VCaP (cell line): ENCODE results near the gene ZFYVE21.

Source experiments
- H3K27ac ChIP-seq: fragments of 450-650 bp; 2 replicates; pipeline ENCODE4 v1.5.1; 2017
- CTCF ChIP-seq: fragments of 450-650 bp; conservative IDR thresholded peaks from 2 replicates; pipeline ENCODE4 v1.5.1; 2017; ENCODE audit warnings: mild to moderate bottlenecking, moderate library complexity

ZFYVE21 gene

GRCh38 chr14:103714063-103714724, 1.4 kb upstream of the ZFYVE21 start:
- H3K27ac ChIP-seq, result peak overlapping the region; percentile 87; the same call in 1 of the 2 replicates

GRCh38 chr14:103716091-103716801, 636 bp downstream of the ZFYVE21 start:
- peak overlapping the region; percentile 87 for H3K27ac ChIP-seq
- TF ChIP-seq CTCF, result no peak

More at GRCh38 chr14:103714063-103714724, 1.4 kb upstream of the ZFYVE21 start:
- no peak for TF ChIP-seq CTCF

- no peak for TF ChIP-seq CTCF
- peak overlapping the region; percentile 87; the same call in 1 of the 2 replicates for H3K27ac ChIP-seq
Observed at GRCh38 chr14:103716899-103717411, 1.3 kb downstream of the ZFYVE21 start.

DNA sequence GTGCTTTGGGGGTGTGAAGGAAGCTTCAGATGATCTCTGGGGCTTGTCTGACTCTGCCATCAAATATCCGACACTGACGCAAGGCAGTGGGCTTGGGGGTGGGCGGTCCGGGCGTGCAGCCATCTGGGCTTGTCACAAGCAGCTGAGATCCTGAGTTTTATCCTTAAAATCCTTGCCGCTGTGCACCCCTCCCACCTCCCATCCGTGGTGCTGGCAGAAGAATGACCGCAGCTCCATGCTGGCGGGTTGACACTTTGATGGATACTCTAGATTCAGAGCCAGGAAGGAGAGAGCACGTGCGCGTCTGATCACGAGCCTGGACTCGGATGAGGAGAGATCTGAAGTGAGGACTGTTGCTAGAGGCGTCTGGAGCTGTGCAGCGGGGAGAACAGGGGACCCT, 3.0 kb downstream of the ZFYVE21 start:
- no peak for TF ChIP-seq CTCF
- H3K27ac ChIP-seq, result no peak overlapping the region

DNA sequence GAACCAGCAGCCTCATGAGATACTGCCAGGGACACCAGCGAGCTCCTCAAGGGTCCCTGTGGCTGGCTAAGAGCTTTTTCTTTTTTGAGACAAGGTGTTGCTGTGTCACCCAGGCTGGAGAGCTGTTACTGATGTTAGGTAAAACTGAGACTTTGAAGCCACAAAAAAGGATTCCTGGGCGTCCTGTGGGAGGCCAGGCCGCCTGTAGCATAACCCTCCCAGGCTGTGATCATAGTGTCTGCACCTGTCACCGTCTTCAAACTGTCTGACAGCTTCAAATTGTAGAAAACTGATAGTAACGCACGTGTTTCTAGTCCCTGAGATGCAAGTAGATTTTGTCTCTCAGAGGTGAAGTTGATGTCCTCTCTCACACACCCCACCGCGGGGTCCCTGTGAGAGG, 4.1 kb downstream of the ZFYVE21 start:
- H3K27ac ChIP-seq, result no peak overlapping the region
- no peak for TF ChIP-seq CTCF

- no peak overlapping the region for H3K27ac ChIP-seq
- TF ChIP-seq CTCF, result no peak
Observed at GRCh38 chr14:103721334-103722120, 5.9 kb downstream of the ZFYVE21 start.

- H3K27ac ChIP-seq, result no peak overlapping the region
- TF ChIP-seq CTCF, result no peak
Observed at GRCh38 chr14:103723748-103724081, 8.1 kb downstream of the ZFYVE21 start.
